Amygdala (tissue), 56 donors: ENCODE measurements around the gene LONRF3.

Source experiments
- DNase-seq, 56 donors: peaks; one replicate each; lab custom pipeline; 2025; lab: John Stamatoyannopoulos, UW

The LONRF3 gene

DNA sequence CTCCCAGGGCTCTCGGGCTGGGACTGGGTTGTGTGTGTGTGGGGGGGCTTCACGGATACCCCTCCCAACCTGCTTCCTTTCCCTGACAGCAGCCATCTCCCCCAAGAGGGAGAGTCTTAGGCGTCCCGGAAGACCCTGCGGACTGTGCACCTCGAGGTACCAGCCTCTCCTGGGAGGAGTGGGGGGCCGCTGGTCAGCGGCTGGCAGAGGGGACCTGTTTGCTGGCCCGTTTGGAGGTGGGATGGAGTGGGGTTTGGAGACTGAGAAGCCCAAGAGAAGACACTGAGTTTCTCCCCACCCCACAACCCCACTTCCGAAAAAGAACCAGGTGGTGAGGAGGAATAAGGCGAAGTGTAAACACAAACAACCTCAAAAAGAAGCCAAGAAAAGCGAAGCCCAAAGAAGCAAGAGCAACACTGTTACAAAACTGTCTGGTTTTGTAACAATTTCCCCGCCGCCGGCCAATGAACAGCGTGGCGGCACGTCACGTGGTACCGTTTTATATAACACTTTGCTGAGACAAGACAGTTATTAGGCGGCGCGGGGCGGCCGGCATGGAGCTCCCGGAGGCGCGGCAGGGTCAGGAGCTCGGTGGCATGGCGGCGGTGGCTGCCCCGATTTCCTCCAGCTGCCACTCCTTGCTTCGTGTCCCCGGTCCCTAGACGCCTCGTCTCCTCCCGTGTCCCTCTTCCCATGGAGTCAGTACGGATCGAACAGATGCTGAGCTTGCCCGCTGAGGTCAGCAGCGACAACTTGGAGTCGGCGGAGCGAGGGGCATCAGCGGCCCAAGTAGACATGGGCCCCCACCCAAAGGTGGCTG lies at the start of gene LONRF3:
Gene LONRF3, plus strand, starts transcription at position 531 of the 820 bp plus-strand sequence. Its CDS starts 163 bp downstream, at position 694.
- peak in 50 of 56 donors; percentile 0 to 76 (median 24) for DNase-seq

DNA sequence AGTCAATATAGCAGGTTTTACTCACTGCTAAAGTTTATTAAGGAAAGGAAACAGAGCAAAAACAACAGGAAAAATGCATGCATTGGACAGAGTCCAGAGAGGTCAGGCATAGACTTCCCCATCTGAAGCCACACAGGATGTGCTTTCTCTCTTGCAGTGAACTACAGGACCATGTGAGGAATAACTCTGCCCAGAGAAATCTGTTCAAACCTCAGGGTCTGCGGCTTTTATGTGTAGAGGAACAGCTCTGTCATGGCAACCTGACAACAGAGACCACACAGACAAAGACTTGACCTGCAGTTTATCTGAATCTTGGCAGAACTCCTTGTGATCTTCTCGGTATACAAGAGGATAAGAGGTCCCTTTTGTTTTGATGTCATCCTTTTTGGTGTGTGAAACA lies 46.3 kb upstream of the LONRF3 start:
- DNase-seq: no peak

DNA sequence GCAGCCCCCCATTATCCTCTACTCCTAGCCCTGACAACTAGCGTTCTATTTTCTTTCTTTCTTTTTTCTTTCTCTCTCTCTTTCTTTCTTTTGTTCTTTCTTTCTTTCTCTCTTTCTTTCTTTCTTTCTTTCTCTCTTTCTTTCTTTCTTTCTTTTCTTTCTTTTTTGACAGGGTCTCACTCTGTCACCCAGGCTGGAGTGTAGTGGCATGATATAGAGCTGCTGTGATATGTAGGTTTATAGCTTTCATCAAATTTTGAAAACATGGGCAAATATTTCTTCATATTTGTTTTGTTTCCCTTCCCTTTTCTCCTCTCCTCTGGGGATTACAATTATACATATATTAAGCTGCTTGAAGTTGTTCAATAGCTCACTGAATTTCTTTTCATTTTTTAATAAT lies 39.1 kb upstream of the LONRF3 start:
- no peak for DNase-seq

DNA sequence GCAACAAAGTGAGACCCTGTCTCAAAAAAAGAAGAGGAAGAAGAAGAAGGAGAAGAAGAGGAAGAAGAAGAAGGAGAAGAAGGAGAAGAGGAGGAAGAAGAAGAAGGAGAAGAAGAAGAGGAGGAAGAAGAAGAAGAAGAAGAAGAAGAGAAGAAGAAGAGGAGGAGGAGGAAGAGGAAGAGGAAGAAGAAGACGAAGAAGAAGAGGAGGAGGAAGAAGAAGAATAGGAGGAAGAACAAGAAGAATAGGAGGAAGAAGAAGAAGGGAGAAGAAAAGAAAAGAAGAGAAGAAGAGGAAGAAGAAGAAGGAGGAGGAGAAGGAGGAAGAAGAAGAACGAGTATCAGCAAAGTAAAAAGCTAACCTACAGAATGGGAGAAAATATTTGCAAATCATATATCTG lies 33.3 kb upstream of the LONRF3 start:
- DNase-seq: no peak

DNA sequence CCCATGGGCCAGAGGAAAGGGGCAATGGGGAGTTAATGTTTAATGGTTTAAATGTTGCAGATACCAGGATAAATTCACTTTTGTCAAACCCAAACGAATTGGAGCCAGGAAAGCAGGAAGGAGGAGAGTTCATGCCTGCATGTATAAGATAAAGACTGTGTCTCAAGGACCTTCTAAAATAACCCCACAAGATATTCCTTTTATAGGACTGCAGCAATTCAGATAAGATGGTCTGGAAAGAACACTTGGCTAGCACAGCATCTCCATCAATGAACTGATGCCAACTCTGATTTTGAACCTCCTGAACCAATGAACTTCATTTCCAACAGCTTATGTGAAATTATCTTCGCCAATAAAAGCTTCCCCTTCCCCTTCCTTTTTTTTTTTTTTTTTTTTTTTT lies 31.3 kb upstream of the LONRF3 start:
- no peak for DNase-seq

DNA sequence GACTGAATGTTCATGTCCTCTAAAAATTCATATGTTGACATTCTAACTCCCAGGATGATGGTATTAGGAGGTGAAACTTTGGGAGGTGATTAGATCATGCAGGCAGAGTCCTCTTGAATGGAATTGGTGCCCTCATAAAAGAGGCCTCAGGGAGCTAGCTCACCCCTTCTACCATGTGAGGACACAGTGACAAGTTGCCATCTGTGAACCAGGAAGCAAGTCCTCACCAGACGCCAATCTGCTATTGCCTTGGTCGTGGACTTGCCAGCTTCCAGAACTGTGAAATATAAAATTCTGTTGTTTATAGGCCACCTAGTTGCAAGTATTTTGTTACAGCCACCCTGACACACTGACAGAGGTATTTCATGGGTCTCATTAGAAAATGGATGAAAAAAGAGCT lies 28.5 kb upstream of the LONRF3 start:
- DNase-seq: no peak

DNA sequence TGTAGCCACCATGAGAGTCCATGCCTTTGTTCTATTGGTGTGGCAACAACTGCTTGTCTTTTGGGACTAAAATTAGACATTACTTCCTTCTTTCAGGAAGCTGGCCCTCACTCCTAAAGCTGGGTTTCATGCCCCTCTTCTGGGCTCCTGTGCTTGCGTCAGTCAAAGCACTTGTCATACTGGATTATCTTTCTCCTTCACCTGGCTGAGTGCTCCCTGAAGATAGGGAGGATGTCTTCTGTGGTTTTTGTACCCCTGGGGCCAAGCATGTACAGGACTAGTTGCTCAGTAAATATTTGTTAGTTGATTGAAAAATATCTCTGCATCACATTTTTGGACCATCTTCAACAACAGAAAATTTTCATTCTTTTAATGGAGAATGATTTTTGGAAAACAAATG lies 26.1 kb upstream of the LONRF3 start:
- no peak for DNase-seq

DNA sequence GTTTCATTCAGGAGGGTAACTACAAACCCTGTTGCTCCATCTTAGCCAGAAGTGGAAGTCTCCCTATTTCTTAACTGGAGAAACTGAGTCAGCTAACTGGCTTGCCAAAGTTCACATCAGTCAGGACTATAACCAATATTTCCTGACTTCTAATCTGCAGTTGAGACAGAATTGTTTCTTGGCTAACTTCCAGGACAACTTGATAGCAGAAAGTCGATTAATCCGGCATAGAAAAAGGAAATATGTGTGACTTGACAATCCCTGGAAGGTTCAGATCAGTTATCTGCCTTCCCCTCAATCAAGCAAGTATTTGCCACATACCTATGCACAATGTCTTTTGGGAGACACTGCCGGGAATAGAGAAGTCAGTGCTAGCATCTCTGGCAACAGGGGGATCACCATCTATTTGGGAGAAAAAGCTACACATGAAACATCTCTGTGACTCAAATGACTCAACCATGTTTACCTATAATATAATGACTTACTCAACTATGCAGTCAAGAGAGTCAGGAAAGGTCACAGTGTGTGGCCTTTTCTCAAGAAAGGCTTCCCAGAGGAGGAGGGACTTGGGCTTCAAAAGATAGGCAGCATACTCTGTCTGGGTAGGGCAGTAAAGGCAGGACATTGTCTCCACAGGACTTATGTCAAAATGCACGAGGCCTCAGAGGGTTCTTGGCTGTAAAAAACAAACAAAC lies 12.4 kb upstream of the LONRF3 start:
- DNase-seq: no peak

DNA sequence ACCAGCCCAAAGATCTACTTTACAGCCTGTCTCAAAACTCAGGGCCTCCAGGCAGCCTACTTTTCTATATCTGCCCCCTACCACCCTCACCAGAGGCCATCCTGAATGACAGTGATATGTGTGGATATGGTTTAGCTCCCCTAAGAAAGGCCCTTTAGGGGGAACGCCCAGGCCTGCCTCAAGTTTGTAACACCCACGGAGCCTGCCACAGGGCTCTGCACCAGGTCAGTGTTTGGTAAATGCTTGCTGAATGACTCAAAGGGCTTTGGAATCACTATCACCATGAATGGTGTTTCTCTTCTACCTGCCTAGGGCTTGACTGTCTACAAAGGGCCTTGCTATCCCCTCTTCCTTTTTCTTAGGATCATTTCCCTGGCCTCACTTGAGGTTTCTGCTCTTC lies 11.3 kb upstream of the LONRF3 start:
- DNase-seq: no peak

DNA sequence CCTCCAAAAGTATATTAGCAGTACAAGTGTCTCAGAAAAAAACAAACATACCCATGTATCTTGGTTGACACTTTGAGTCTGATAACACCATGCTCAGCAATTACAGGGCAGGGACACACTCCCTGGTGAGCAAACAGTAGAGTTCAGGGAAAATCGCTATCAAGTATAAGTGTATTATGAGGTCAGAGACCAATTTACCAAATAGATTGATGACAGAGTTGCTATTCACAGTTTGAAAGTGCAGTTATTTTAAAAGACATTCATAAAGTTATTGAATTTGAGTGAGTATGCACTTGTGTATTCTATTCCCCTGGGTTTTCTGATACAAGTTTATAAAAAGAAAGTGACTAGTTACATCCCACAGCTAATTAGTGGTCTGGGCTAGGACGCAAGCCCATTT lies 10.2 kb upstream of the LONRF3 start:
- no peak for DNase-seq

DNA sequence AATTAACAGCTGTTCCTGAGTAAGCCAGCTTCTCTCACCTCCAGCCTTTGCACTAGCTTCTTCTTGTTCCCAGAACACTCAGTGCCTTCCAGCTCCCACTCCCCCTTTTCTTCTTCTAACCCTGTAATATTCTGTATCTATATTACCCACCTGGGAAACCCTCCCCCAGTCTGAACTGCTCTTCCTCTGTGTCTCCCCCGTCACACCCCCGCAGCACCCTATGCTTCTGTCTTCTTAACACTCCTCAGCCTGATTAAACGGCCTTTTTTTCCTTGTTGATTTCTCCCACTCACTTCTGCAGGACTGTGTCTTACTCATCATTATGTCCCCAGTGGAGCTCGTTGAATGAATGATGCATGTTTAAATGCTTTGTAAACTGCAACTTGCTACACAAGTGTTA lies 9.0 kb upstream of the LONRF3 start:
- DNase-seq: peak in 1 of 56 donors; percentile 0

DNA sequence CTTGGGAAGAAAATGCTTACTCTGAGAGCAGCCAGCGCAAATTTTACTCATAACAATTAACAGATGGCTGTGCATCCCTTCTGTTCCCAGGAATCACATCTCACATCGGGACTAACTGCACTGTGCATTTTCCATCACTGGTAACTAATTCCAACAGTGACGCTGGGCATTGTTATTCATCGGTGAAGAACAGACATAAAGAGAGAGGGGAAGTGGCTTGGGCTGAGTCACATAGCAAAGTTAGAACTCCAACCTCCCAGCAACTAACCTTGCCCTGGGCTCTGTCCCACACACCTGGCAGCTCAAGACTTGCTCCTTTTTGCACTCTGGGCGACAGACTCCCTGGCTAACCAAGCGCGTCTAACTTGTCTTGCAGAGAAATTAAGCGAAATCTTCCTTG lies 6.4 kb upstream of the LONRF3 start:
- no peak for DNase-seq

DNA sequence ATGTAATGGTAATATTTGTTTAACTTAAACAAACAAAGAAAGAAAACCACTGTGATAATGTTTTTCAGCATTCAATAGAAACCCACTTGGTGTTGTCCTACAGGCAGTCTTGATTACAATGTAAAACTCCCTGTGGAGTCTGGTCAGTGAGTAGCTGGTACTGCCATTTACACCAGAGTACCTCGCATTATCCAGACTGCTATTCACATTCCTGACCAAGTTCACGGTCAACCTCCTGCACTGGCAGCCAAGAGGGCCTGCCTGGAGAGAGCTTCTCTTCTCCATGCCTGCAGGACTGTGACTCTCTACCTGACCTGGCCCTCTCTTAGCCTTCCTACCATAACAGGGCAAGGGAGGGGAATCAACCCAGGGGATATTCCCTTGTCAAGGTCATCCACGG lies 2.9 kb upstream of the LONRF3 start:
- no peak for DNase-seq

DNA sequence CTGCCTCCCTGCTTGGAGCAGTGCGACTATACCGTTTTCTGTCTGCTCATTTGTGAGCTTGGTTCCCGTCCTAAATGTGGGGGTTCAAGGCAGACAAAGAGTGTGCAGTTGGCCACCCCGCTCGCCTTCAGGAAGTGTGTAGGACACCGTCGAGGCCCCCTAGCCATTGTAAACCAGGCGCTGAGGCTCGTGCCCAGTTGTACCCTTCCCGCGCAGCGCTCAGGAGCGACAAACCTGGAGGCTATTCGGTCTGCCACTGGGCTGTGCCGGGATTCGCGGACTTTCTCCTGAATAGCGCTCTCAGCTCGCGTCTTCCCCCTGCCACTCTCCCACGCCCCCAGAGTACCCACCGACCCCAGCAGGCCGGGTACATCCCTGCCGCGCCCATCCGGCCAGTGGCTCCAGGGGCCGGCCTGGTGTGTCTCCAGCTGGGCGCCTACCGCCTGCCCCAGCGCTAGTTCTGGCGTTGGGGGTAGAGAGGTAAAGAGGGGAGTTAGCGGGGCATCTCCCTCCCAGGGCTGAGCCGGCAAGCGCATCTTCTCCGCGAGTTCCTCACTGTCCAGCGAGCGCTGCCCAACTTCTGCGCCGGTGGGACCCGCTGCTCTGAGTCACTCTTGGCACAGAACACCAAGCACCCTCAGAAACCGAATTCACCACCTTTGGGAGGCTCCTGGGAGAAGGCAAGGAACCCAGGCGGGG lies 880 bp upstream of the LONRF3 start:
- peak in 2 of 56 donors; percentile 0 to 8 for DNase-seq

DNA sequence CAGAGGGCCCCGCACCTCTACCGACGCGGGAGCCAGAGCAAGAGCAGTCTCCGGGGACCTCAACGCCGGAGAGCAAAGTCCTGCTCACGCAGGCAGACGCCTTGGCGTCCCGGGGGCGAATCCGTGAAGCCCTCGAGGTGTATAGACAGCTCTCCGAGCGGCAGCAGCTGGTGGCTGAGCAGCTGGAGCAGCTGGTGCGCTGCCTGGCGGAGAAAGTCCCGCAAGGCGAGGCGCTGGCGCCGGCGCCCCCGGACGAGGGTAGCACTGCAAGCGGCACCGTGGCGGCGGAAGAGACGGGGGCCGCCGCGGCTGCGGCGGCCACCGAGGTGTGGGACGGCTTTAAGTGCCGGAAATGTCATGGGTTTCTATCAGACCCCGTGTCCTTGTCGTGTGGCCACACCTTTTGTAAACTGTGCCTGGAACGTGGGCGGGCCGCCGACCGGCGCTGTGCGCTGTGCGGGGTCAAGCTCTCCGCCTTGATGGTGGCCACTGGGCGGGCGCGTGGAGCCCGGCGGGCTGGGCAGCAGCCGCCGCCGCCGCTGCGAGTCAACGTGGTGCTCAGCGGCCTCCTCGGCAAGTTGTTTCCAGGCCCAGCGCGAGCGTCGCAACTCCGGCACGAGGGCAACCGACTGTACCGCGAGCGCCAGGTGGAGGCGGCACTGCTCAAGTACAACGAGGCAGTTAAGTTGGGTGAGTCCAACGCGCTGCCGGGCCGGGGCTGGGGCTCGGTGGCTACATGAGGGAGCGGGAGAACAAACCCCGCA lies 672 bp downstream of the LONRF3 start:
- peak in 10 of 56 donors; percentile 2 to 30 (median 7) for DNase-seq

DNA sequence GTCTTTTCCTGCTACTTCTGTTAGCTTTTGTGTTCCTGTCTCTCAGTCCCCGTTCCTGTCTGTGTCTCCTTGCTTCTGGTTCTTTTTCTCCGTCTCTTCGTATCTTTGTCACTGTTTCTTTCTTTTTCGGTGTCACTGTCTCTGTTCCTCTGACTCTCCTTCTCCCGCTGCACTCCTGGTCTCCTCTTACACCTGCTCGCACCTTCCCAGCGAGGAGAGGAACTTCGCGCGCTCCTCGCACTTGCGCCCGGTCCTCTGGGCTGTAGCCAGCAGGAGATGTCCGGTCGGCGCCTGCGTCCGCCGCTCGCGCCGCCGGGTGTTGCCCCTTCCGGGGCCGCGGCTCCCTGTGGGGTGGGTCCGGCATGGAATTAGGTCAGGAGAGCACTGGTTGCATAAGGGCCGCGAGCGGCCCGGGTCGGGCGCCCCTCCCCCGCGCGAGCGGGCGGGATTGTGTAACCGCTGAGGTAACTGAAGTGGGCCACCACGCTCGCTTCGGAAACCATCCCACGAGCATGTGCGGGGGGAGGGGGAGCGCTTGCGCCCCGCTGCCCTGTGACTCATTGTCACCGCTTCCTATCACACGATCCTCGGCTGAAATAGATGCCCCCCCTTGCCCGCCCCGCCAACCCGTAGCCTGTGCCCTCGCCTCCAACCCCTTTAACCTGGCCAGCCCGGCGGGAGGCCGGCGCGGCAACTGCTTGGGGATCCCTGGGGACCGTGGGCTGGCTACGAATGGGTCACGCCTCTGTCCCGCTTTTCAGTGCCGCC lies 1.6 kb downstream of the LONRF3 start:
- DNase-seq: peak in 31 of 56 donors; percentile 1 to 53 (median 21)

DNA sequence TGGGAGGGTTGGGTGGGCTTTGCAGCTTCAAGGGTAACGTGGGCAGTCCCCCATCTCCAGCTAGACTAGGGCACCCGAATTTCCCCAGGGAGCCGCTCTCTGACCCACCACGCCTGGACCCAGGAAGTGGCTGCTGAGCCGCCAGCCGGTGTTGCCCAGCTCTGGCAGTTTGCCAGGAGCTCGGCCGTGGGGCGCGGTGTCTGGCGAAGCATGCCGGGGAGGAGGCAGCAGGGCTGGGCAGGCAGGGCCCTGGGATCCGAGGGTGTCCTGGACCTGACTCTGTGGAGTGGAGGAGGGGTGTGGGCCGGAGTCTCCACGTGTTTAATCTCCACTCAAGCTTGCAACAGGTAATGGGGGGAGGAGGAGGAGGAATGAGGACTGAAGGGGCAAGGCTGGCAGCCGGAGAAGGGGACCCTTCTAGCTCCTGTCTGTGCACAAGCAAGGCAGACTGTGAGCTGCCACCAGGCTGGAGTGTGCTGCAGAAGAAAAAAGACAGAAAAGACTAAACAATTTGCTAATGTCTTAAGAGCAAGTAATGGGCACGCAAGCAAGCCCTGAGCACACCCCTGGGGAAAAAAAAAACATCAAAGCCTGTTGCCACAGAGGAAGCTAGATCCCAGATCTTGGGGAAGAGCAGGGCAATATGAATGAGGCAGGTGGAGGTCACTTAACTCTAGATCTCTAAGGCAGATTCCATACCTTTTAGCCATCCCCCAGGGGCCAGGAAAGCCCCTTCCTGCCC lies 2.4 kb downstream of the LONRF3 start:
- peak in 18 of 56 donors; percentile 1 to 52 (median 8) for DNase-seq

DNA sequence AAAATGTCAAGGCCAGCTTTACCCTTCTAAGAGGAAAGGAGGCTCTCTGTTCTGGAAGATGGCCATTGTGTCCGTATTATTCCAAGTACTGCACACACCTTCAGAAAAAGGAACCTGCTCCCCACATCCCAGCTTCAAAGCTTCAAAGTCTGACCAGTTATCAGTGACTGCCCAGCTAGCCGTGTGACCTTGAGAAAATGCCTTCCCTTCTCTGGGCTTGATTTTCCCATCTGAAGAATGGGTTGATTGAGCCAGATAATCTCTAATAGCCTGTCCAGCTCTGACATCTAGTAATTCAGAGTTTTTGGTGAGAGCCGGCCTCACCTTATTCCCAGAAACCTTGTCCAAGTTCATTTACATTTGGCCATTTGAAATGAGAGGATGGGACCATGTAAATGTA lies 3.0 kb downstream of the LONRF3 start:
- no peak for DNase-seq

DNA sequence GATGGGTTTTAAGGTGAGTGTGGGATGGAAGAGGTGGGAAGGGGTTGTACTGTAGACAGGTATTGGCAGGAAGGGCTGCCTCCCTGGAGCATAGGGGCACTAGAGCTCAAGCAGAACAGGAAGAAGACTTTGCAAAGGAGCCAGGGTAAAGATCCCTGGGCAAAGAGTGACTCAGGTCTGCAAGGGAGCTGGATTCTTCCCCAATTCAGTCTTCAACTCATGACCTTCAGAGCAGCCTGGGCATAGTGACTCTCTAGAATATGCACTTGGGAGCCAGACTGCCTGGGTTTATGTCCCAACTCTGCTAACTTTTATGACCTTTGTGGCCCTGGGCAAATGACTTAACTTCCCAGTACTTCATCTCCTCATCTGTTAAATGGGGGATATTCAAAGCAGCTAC lies 4.0 kb downstream of the LONRF3 start:
- DNase-seq: no peak
